NCI-H2227 (cell line): ENCODE measurements around the gene METTL25.
A peak's percentile ranks its signal among the peaks of the same experiment; 100 is the strongest.
"Not testable (repeated sequence)": the region's sequence is repeated elsewhere in the genome, so short reads cannot be mapped to it uniquely, and the experiment has no call there.

ENCODE experiments used
- DNase-seq: peaks from one replicate; lab custom pipeline; 2025; ENCODE audit not compliant: unreplicated experiment; lab: John Stamatoyannopoulos, UW

The METTL25 gene

GRCh38 chr12:82358200-82359114, at the start of gene METTL25, which contains the start of gene CCDC59:
METTL25 (plus strand) TSS chr12:82358529; CDS start chr12:82358566, 37 bp downstream.
CCDC59 (minus strand) TSS chr12:82358387; CDS start chr12:82358376, 11 bp downstream.
- peak; percentile 98 for DNase-seq

GRCh38 chr12:82314406-82314892, 43.9 kb upstream of the METTL25 start:
- DNase-seq, result peak; percentile 60

GRCh38 chr12:82319276-82319675, 39.1 kb upstream of the METTL25 start:
- DNase-seq, result no peak

- no peak for DNase-seq
Observed at GRCh38 chr12:82325540-82326336, 32.6 kb upstream of the METTL25 start.

- peak; percentile 50 for DNase-seq
Observed at GRCh38 chr12:82326905-82327503, 31.3 kb upstream of the METTL25 start.

GRCh38 chr12:82327861-82328260, 30.5 kb upstream of the METTL25 start:
- DNase-seq, result no peak

GRCh38 chr12:82329508-82329907, 28.8 kb upstream of the METTL25 start:
- peak; percentile 97 for DNase-seq

GRCh38 chr12:82350161-82350560, 8.2 kb upstream of the METTL25 start:
- DNase-seq, result no peak

GRCh38 chr12:82351390-82351789, 6.9 kb upstream of the METTL25 start:
- DNase-seq, result no peak

- no peak for DNase-seq
Observed at GRCh38 chr12:82357340-82357739, 989 bp upstream of the METTL25 start.

- no peak for DNase-seq
Observed at GRCh38 chr12:82357845-82358199, 507 bp upstream of the METTL25 start.

- DNase-seq, result peak; percentile 30
Observed at GRCh38 chr12:82359115-82359478, 768 bp downstream of the METTL25 start.

- DNase-seq, result not testable (repeated sequence)
Observed at GRCh38 chr12:82360834-82361233, 2.5 kb downstream of the METTL25 start.

GRCh38 chr12:82361461-82361915, 3.2 kb downstream of the METTL25 start:
- DNase-seq, result no peak

- no peak for DNase-seq
Observed at GRCh38 chr12:82363990-82364389, 5.7 kb downstream of the METTL25 start.

GRCh38 chr12:82366197-82366596, 7.9 kb downstream of the METTL25 start:
- no peak for DNase-seq

GRCh38 chr12:82375201-82375600, 16.9 kb downstream of the METTL25 start:
- DNase-seq, result no peak

- no peak for DNase-seq
Observed at GRCh38 chr12:82378997-82379396, 20.7 kb downstream of the METTL25 start.

GRCh38 chr12:82383930-82384552, 25.7 kb downstream of the METTL25 start:
- peak; percentile 30 for DNase-seq

GRCh38 chr12:82398879-82399278, 40.5 kb downstream of the METTL25 start:
- DNase-seq, result no peak

GRCh38 chr12:82400819-82401218, 42.5 kb downstream of the METTL25 start:
- DNase-seq, result peak; percentile 41
